Activated CD4-positive, alpha-beta T cell treated with anti-CD3 and anti-CD28 coated beads, Interleukin-2, amount 50 U/mL, for 4 hours (primary cell): ENCODE results near the gene FGF23.
"Not testable (repeated sequence)": the region's sequence is repeated elsewhere in the genome, so short reads cannot be mapped to it uniquely, and the experiment has no call there.

Source experiments
- DNase-seq, 2 experiments: peaks; one replicate each; pipeline ENCODE4 v3.0.0-alpha.2; 2020

The FGF23 gene

GRCh38 chr12:4379405-4379804 is at the start of gene FGF23:
FGF23 (minus strand) TSS chr12:4379712; CDS start chr12:4379582, 130 bp downstream.
- no peak for DNase-seq

GRCh38 chr12:4424422-4424821 is 44.9 kb upstream of the FGF23 start:
- no peak for DNase-seq

DNA sequence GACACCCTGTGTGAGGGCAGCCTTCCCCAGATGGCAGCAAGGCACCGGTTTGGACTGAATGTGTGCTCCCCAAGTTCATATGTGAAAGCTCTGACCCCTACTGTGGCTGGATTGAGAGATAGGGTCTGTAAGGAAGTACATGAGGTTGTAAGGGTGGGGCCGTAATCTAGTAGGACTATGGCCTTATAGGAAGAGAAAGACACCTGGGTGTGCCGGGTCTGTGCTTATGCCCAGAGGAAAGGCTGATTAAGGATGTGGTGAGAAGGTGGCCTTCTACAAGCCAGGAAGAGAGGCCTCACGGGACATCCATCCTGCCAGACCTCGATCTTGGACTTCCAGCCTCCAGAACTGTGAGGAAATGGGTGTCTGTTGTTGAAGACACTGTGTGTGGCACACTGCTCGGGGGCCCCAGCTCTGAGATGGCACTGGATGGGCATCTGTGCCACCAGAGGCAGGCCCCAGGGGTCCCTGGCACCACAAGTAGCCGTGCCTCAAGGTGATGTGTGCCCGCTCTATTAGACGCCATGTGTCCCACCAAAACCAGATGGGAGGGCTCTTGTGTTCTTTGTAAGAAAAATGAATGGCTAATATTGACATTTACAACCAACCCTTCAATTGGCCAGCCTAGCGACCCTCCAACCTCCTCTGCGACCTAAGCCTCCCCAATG is 44.1 kb upstream of the FGF23 start:
- no peak for DNase-seq

DNA sequence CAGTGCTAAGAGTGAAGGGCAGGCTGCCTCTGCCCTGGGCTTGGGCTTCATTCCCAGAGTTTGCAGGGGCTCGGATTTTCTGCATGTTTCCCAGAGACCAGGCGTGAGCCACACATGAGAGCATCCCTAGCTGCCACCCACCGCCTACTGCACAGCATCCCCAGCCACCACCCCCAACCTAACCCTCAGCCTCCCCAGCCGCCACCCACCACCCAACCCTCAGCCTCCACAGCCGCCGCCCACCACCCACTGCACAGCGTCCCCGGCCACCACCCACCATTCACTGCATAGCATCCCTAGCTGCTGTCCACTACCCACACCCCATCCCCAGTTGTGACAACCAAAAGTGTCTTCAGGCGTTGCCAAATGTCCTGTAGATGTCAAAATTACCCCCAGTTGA is 43.5 kb upstream of the FGF23 start:
- no peak for DNase-seq

GRCh38 chr12:4421590-4422031 is 42.1 kb upstream of the FGF23 start:
- DNase-seq: peak in 1 of 2 experiments; percentile 9

GRCh38 chr12:4420138-4420670 is 40.7 kb upstream of the FGF23 start:
- no peak for DNase-seq

DNA sequence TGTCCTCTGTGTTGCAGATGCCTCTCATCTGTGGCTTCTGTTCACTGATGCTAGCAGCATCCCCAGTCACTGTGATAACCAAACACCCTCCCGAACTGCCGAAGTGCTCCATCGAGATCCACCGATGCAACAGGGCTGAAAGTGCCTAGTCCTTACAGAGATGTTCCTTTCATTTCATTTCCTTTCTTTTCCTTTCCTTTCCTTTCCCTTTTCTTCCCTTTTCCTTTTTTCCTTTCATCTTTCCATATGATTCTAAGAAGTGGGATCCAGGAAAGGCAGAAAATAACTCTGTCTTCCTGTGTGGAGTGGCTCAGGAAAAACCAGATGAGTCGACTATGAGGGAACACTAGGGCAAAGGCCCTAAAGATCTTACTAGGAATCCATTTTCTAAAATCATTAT is 39.4 kb upstream of the FGF23 start:
- no peak for DNase-seq

DNA sequence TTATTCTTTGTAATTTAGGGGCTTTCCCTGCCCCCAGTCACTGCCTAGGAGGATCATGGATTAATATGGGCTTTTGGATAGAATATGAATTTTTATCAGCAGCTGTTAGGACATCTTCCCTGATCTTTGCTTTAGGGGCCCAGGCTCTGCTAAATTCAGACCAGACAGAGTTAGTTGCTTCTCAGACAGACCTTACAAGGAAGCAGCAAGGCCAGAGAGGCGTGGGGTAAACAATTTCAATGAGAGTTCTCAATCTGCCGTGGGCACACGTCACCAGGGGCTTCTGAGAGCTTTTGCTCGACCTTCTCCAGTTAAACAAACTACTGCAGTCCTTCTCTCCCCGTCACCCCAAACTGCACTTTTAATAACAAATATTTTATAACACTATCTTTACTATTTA is 38.4 kb upstream of the FGF23 start:
- no peak for DNase-seq

DNA sequence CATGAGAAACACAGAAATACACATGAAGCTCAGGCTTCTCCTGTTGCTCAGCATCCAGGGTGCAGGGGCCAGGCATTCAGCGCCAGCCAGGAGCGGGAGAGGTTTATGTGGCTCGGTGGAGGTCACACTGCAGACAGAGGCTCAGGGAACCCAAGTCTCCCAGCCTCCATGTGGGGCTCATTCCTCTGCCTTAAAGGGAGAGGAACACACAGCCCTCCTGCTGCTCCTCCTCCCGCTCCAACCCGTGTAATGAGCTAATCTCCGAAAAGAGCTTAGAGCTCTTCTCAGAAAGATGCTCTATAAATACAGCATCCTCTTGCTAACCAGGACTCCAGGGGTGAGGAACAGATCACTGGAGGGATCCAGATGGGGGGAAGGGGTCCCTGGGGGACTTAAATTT is 37.9 kb upstream of the FGF23 start:
- no peak for DNase-seq

DNA sequence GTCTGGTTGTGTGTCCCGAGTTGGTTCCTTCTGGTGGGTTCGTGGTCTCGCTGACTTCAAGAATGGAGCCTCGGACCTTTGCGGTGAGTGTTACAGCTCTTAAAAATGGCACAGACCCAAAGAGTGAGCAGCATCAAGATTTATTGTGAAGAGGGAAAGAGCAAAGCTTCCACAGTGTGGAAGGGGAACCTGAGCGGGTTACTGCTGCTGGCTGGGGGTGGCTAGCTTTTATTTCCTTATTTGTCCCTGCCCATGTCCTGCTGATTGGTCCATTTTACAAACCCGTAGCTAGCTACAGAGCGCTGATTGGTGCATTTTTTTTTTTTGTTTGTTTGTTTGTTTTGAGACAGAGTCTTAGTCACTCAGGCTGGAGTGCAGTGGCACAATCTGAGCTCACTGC is 36.8 kb upstream of the FGF23 start:
- no peak for DNase-seq

GRCh38 chr12:4412465-4412864 is 33.0 kb upstream of the FGF23 start:
- DNase-seq: no peak

- DNase-seq: no peak
These were observed 32.5 kb upstream of the FGF23 start for GRCh38 chr12:4412056-4412455.

- DNase-seq: no peak
These were observed 27.6 kb upstream of the FGF23 start for GRCh38 chr12:4407136-4407535.

GRCh38 chr12:4404877-4405637 is 25.5 kb upstream of the FGF23 start:
- not testable (repeated sequence) for DNase-seq

GRCh38 chr12:4402996-4403395 is 23.5 kb upstream of the FGF23 start:
- no peak for DNase-seq

DNA sequence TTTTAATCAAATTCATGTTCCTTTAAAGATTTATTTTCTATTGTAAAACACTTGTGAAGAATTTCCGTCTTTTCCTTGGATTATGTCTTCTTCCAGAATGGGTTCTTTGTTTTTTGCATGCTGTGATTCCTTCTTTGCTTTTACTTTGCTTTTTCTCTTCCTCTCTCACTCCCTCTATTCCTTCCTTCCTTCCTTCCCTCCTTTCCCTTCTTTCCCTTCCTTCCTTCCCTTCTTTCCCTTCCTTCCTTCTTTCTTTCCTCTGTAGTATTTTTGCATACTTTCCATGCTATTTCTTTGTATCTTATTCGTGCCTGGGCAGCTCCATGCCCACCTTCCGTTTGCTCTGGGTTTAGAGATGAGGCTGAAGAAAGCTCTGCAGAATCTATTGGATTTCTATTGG is 21.6 kb upstream of the FGF23 start:
- no peak for DNase-seq

- DNase-seq: no peak
These were observed 16.3 kb upstream of the FGF23 start for GRCh38 chr12:4395818-4396217.

DNA sequence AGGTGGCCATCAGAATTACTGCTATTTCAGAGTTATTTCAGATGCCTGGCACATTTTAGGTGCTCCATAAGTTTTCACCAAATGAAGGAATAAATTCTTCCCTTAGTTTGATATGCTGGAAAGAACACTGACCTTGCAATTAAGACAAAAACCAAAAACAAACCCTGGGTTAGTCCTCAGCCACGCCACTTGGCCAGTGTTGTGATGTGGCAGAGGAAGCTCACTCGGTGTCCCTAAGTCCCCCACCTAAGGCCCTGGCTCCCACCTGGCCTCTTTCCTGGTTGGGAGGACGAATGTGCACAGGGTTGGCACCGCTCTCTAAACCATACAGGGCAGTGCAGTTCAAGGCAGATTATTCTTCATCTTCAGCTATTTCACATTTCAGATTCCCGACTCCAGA is 13.7 kb upstream of the FGF23 start:
- DNase-seq: no peak

DNA sequence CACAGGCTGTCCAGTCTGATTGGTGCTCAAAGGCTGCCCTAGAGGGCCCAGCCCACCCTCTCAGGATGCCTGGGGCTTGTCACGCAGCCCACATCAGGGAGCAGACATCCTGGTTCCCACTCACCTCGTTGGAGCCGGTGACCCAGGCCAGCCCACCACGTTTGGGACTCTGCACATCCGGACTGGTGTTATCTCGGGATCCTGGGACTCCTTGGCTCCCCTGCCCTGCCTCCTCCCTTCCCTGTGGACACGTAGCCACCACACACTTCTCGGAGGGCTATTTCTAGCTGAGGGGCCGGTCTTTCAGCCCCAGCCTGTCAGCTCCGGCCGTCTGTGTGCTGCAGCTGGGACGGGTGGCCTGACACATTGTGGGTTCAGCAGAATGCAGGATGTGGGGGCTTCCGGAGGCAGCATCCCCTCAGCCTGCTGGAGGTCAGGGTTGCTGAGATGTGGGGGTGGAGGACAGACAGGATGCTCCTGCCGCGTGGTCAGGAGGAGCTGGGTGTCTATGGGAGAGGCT is 12.8 kb upstream of the FGF23 start:
- DNase-seq: no peak

DNA sequence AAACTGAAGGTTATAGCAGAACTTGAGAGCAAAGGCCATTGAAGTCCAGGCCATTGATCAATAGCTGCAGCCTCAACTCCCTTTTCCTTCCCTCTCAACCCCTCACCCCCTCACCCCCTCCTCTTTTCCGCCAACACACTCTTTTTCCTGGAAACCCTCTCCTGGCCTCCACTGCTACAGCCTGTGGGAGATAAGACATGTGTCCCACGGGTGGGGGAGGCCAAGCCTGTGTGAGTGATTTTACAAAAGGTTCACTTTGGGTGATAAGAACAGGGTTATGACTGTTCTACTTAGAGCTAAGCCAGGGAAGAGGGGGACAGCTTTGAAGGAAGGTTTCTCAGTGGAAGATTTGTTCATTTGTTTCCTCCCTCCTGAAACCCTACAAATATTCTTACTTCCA is 9.2 kb upstream of the FGF23 start:
- DNase-seq: no peak

GRCh38 chr12:4388032-4388431 is 8.5 kb upstream of the FGF23 start:
- no peak for DNase-seq

GRCh38 chr12:4387607-4388006 is 8.1 kb upstream of the FGF23 start:
- no peak for DNase-seq

- DNase-seq: no peak
These were observed 7.3 kb upstream of the FGF23 start for GRCh38 chr12:4386801-4387200.

GRCh38 chr12:4383304-4383865 is 3.9 kb upstream of the FGF23 start:
- no peak for DNase-seq
